IgD-negative memory B cell (primary cell): ENCODE measurements around the gene CELSR1. TPM values are rescaled to one million over a fixed set of nuclear protein-coding genes. Genes with fewer than 3 reads are reported as not detected.
A peak's percentile ranks its signal among the peaks of the same experiment; 100 is the strongest.
"Not testable (repeated sequence)": the region's sequence is repeated elsewhere in the genome, so short reads cannot be mapped to it uniquely, and the experiment has no call there.

Experiments used
- H3K27ac Mint-ChIP-seq, 3 donors: one replicate each; pipeline ENCODE4 v1.8.0; 2020 to 2022; ENCODE audit warnings: mild to moderate bottlenecking in 3 of 3, mixed read lengths in 3 of 3, moderate library complexity in 1 of 3
- H3K27me3 Mint-ChIP-seq: one replicate; pipeline ENCODE4 v1.8.0; 2021; ENCODE audit warnings: mixed read lengths
- H3K36me3 Mint-ChIP-seq: one replicate; pipeline ENCODE4 v1.8.0; 2020; ENCODE audit warnings: mild to moderate bottlenecking, mixed read lengths
- H3K4me1 Mint-ChIP-seq, 3 donors: one replicate each; pipeline ENCODE4 v1.8.0; 2020 to 2022; ENCODE audit warnings: mixed read lengths in 3 of 3, mild to moderate bottlenecking in 1 of 3
- H3K4me3 Mint-ChIP-seq, 4 donors: one replicate each; pipeline ENCODE4 v1.8.0; 2020 to 2022; ENCODE audit warnings: mild to moderate bottlenecking in 4 of 4, mixed read lengths in 4 of 4, moderate library complexity in 3 of 4
- H3K9me3 Mint-ChIP-seq, 3 donors: one replicate each; pipeline ENCODE4 v1.8.0; 2020 to 2021; ENCODE audit warnings: mixed read lengths in 3 of 3, mild to moderate bottlenecking in 1 of 3
- polyA plus RNA-seq: library from polyadenylated mRNA; unstranded; fragments of 300-500 nt; fragmentation: Illumina TruSeq; gene quantifications from one replicate; pipeline ENCODE4 v1.2.3, GENCODE V29; 2021

The CELSR1 gene
- polyA plus RNA-seq, 1 donor from 2014 or later: 5.2 TPM

DNA sequence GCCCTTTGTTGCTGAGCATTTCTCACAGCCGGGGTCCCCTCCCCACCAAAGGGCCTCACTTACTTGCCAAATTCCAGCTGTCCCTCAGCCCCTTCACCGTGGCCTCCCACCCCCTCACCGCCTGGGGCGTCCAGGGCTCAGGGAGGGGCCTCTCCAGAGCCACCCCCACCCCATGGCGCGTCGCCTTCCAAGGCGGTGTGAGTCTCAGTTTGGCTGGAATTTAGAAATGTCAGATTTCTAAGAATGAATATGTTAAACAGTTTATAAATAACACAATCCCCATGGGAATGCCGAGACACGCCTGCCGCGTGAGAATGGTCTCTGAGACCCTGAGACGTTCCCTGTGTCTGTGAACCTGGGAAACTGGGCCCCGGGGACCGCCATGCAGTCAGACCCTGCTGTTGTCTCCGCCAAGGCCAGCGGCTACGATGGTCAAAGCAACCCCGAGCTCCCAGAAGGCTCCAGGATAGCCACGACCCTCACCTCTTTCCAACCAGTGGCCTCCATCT, 28.9 kb downstream of the CELSR1 start:
- H3K27ac Mint-ChIP-seq: no peak overlapping the region
- peaks cover 9 to 16% (median 10%) of the 10 kb centered on the region in 3 donors for H3K4me1 Mint-ChIP-seq
- no peaks in the 10 kb centered on the region for H3K9me3 Mint-ChIP-seq
- H3K36me3 Mint-ChIP-seq: no peaks in the 10 kb centered on the region
- peaks cover 23% of the 10 kb centered on the region for H3K27me3 Mint-ChIP-seq
- H3K4me3 Mint-ChIP-seq: no peak overlapping the region

DNA sequence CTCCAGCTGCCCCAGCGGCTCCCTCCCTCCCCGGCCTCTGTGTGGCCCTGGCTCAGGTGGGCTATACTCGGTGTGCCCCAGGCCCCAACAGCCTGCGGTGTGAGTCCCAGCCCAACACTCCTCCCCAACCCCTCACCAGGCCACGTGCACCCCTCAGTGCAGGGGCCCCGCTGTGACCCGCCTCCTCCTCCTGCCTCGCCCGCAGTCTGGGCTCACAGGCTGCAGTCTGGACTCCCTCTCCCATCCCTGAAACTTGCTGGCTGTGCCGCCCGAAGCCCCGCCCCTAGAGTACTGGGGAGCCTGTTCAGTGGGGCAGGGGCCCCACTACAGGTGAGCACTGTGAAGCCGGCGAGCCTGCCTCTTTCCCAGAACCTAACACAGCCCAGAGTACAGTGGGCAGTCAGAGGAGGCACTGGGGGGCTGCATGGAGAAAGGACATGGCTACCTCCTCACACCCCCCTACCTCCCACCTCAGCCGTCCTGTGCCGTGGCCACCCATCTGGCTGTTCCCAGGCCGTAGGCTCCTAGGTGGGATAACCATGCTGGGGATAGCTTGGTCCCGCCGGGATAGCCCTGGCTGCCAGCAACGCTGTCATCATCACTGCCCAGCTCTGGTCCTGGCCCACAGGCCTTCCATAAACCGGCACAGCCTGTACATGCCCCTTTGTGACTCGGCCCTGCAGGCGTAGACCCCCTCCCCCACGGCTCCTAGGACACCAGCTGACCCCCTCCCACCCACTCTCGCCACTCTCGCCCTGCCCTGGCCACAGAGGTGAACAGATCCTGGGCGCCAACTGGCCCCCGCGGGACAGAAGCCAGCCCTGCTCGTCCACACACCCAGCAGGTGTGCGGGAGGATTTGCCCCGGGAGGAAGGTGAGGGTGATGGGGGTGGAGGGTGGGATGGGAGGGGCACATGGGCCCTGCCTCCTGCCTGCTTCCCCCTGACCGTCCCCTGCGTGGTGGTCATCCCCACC, 29.7 kb downstream of the CELSR1 start:
- Mint-ChIP-seq H3K27me3 (peaks cover 25% of the 10 kb centered on the region), H3K4me1 (peaks cover 13 to 20% (median 14%) of the 10 kb centered on the region in 3 donors), H3K4me3 (no peak overlapping the region), H3K9me3 (no peaks in the 10 kb centered on the region), H3K36me3 (no peaks in the 10 kb centered on the region), H3K27ac (no peak overlapping the region)

DNA sequence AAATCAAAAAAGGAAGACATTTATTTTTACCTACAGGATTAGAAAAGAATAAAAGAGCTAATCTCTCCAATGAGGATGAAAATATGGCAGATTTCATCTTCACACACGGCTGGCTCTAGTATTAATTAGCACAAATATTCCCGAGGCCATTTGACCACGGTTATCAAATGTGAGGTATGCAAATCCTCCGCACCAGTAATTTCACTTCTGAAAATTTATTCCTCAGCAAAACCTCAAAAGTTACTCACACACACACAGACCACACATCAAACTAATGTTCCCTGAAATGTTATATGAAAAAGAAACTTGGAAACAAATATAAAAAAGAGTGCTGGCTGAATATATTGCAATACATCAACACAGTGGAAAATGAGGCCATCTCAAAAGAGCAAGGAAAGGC, 32.8 kb downstream of the CELSR1 start:
- peaks cover 34% of the 10 kb centered on the region for H3K27me3 Mint-ChIP-seq
- H3K36me3 Mint-ChIP-seq: no peaks in the 10 kb centered on the region
- no peak overlapping the region for H3K4me3 Mint-ChIP-seq
- H3K9me3 Mint-ChIP-seq: no peaks in the 10 kb centered on the region
- no peak overlapping the region for H3K27ac Mint-ChIP-seq
- H3K4me1 Mint-ChIP-seq: peaks cover 14 to 20% (median 15%) of the 10 kb centered on the region in 3 donors

DNA sequence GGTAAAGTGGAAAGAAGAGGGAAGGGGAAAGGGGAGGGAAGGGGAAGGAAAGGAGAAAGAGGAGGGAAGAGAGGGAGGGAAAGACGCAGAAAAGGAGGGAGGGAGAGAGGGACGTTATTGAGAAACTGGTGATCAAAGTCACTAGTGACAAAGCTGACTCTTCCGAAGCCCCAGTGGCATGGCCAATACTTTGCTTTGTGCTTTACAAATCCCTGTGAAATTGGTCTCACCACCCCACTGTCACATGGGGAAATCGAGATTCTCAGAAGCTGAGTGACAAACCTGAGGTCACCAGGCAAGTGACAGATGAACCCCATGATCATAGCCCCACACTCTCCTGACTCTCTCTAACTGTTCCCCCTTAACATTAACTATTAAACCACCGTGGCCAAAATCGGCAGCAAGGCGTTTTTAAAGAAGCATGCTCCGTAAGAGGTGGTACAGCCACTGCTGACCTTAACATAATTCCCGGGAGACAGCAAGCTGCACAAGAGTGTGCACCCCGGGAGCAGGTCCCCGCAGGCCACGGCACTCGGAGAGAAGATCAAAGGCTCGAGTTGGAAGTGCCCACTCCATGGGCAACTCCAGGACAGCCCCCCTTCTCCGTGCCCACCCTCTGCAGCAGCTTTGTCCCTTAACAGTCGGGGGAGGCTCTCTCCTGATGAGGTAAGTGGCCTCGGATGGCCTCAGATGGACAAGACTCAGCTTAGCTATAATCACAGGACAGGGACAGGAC, 34.8 kb downstream of the CELSR1 start:
- Mint-ChIP-seq H3K4me1 (peaks cover 14 to 20% (median 15%) of the 10 kb centered on the region in 3 donors), H3K9me3 (no peaks in the 10 kb centered on the region), H3K4me3 (no peak overlapping the region), H3K27ac (no peak overlapping the region), H3K36me3 (no peaks in the 10 kb centered on the region), H3K27me3 (peaks cover 37% of the 10 kb centered on the region)

DNA sequence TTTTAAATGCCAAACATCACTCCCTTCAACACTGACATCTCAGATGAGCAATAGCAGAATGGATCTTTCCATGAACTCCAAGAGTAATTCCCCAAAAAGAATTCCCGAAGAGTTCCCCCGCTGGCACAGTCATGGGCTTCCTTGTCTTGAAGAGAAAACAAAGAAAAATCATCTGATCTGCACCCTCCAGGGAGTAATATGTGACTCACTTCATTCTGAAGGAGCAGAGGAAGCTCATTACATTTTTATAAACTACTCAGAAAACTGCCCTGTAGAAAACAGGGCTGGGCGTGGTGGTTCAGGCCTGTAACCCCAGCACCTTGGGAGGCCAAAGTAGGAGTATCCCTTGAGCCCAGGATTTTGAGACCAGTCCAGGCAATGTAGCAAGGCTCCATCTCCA, 35.7 kb downstream of the CELSR1 start:
- no peaks in the 10 kb centered on the region for H3K36me3 Mint-ChIP-seq
- H3K4me1 Mint-ChIP-seq: peaks cover 12 to 17% (median 14%) of the 10 kb centered on the region in 3 donors
- peaks cover 37% of the 10 kb centered on the region for H3K27me3 Mint-ChIP-seq
- H3K27ac Mint-ChIP-seq: peak overlapping the region in 1 of 3 donors; percentile 53
- H3K4me3 Mint-ChIP-seq: no peak overlapping the region
- H3K9me3 Mint-ChIP-seq: no peaks in the 10 kb centered on the region

DNA sequence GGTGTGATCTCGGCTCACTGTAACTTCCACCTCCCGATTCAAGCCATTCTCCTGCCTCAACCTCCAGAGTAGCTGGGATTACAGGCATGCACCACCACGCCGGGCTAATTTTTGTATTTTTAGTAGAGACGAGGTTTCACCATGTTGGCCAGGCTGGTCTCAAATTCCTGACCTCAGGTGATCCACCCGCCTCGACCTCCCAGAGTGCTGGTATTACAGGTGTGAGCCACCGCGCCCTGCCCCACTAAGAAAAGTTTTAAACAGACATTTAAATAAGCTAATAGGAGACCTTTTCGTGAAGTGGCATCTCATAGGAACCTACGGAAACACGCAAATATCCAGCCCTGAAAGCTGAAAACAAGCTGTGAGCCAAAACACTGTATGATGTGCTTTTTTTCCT, 36.2 kb downstream of the CELSR1 start:
- H3K4me3 Mint-ChIP-seq, H3K36me3 Mint-ChIP-seq, H3K27ac Mint-ChIP-seq, H3K9me3 Mint-ChIP-seq: not testable (repeated sequence)
- Mint-ChIP-seq H3K4me1 (peaks cover 8 to 13% (median 10%) of the 10 kb centered on the region in 3 donors), H3K27me3 (peaks cover 33% of the 10 kb centered on the region)

DNA sequence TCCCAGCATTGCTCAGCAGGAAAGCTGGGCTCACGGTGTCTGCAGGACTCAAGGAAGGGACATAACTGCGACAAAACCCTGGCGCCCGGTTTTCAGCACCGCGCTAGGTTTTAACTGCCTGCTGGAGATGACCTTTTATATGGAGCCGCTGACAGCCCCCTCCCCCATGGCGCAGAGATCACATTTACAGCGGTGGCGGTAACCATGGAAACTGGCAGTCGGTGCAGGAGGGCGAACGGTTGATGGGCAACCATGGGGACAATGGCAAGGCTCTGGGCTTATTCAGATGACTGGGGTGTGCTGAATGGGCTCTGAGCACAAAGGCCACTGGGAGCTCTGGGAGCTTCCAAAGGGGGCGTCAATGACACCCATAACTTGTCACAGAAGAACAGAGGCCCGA, 37.2 kb downstream of the CELSR1 start:
- no peaks in the 10 kb centered on the region for H3K9me3 Mint-ChIP-seq
- no peaks in the 10 kb centered on the region for H3K36me3 Mint-ChIP-seq
- peaks cover 32% of the 10 kb centered on the region for H3K27me3 Mint-ChIP-seq
- H3K4me1 Mint-ChIP-seq: peaks cover 8 to 13% (median 10%) of the 10 kb centered on the region in 3 donors
- no peak overlapping the region for H3K27ac Mint-ChIP-seq
- H3K4me3 Mint-ChIP-seq: no peak overlapping the region

DNA sequence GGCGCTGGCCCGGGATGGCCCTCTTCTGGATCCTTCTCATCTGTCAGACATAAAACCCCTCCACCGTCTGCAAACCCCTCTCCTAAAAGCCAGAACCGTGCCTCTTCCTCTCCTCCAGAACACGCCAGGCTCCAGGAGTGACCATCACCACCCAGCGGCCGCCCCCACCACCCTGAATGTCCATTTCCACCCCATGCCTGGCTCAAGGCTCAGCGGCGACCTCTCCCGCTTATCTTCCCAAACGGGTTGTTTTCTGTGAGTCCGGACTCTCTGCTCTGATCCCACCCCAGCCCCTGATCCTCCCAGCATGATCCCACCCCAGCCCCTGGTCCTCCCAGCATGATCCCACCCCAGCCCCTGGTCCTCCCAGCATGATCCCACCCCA, 37.6 kb downstream of the CELSR1 start:
- no peak overlapping the region for H3K4me3 Mint-ChIP-seq

DNA sequence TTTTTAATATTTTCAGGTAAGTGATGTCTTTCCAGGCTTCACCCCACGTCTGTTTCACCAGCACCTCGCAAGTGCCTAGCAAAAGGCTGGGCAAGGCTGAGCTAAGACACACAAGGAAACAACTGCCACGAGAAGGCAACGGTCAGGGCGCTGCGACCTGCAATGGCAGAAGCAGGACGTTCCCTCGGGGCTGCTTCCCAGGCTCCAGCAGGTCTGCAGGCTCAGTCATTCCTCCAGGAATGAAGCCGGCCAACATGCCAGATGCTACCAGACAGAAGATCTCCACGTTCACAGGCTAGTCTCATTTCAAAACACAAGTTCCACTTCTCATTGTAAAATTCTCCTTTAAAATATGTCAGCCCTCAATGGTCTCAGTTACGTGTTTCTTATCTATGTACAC, 45.5 kb downstream of the CELSR1 start:
- H3K27me3 Mint-ChIP-seq: peaks cover 16% of the 10 kb centered on the region
- no peaks in the 10 kb centered on the region for H3K4me1 Mint-ChIP-seq
- no peak overlapping the region for H3K4me3 Mint-ChIP-seq
- no peak overlapping the region for H3K27ac Mint-ChIP-seq
- no peaks in the 10 kb centered on the region for H3K9me3 Mint-ChIP-seq
- H3K36me3 Mint-ChIP-seq: no peaks in the 10 kb centered on the region

More for the DNA sequence above, 37.6 kb downstream of the CELSR1 start:
- H3K9me3 Mint-ChIP-seq: no peaks in the 10 kb centered on the region
- no peak overlapping the region for H3K27ac Mint-ChIP-seq
- no peaks in the 10 kb centered on the region for H3K36me3 Mint-ChIP-seq
- H3K27me3 Mint-ChIP-seq: peaks cover 31% of the 10 kb centered on the region
- H3K4me1 Mint-ChIP-seq: peaks cover 7 to 11% (median 10%) of the 10 kb centered on the region in 3 donors

DNA sequence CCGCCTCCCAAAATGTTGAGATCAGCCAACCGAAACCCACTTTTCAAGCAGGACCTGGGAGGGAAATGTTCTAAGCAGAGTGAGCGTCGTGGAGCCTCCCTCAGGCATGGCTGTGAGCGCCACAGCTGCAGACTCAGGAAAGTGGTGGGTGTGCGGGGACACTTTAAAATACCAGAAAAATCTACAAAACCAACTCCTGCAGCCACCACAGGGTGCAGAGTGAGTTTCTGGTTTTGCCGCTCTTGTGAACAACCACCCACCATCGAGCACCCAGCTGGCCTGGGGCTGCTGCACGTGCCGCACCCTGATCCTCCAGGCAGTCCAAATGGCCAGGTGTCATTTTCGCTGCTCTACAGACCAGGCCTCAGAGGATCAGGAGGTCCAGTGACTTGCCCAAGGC, 46.9 kb downstream of the CELSR1 start:
- Mint-ChIP-seq H3K36me3 (no peaks in the 10 kb centered on the region), H3K4me3 (no peak overlapping the region), H3K27ac (no peak overlapping the region), H3K9me3 (no peaks in the 10 kb centered on the region), H3K27me3 (peaks cover 16% of the 10 kb centered on the region), H3K4me1 (no peaks in the 10 kb centered on the region)

DNA sequence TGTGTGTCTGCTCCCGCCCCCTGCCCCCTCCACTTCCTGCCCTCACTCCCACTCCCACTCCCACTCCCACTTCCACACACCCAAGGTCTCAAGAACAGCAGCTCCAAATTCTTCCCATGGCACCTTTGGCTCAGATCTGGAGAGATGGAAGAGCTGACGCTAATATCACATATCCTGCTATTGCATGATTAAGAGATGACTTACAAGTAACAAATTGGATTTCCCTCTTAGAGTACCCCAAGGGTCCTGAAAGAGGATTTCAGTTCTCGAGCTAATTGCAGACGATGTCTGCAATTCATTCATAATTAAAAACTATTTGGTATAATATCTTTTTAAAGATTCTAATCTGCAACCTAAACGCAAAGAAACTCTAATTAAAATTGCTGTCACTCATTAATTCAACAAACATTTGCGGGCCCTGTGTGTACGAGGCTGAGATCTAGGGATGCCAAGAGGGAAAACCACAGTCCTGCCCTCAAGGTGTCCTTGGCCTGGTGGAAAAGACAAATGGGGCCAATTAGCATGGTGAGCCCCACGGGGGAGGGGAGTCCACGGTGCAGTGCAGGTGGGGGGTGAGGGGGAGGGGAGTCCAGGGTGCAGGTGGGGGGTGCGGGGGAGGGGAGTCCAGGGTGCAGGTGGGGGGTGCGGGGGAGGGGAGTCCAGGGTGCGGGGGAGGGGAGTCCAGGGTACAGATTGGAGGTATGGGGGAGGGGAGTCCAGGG, 50.3 kb downstream of the CELSR1 start:
- Mint-ChIP-seq H3K4me1 (peaks cover 0 to 3% (median 0%) of the 10 kb centered on the region in 3 donors), H3K27ac (no peak overlapping the region), H3K4me3 (no peak overlapping the region), H3K9me3 (peaks cover 0 to 2% (median 0%) of the 10 kb centered on the region in 3 donors), H3K36me3 (peaks cover 3% of the 10 kb centered on the region), H3K27me3 (peaks cover 17% of the 10 kb centered on the region)

DNA sequence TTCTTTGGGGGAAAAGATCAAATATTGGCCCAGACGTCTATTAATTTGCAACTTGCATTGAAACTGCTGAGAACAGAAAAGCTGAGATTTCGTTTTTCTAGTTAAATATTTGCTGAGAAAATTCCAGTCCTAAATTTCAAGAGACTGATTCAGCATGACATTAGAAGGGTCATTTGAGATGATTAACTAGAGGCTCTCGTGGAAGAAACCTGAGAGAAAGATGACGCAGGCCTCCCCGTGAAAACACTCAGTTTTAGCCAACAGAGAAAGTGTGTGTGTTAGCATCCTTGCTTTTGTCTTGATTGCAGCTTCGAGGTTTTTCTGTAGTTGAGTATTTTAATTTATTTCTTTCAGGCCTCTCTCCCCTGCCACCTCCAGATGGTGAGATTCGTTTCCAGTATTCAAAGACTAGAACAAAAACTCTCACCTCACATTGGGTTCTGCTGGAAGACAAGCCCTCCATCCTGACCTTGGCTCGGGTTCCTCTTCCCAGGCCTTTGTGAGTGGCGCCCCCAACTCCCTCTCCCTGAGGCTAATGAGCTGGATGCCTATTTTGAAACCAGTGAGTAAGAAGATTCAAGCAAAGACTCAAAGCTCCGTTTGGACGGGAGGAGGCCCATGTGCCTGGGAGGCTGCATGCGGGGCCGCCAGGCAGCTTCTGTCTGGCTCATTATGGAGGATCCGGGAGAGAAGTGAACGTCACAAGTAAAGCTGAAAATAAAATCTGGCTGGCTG, 52.4 kb downstream of the CELSR1 start:
- Mint-ChIP-seq H3K36me3 (peaks cover 3% of the 10 kb centered on the region), H3K27ac (no peak overlapping the region), H3K4me3 (no peak overlapping the region), H3K4me1 (peaks cover 0 to 7% (median 0%) of the 10 kb centered on the region in 3 donors), H3K9me3 (peaks cover 0 to 2% (median 0%) of the 10 kb centered on the region in 3 donors), H3K27me3 (peaks cover 21% of the 10 kb centered on the region)

DNA sequence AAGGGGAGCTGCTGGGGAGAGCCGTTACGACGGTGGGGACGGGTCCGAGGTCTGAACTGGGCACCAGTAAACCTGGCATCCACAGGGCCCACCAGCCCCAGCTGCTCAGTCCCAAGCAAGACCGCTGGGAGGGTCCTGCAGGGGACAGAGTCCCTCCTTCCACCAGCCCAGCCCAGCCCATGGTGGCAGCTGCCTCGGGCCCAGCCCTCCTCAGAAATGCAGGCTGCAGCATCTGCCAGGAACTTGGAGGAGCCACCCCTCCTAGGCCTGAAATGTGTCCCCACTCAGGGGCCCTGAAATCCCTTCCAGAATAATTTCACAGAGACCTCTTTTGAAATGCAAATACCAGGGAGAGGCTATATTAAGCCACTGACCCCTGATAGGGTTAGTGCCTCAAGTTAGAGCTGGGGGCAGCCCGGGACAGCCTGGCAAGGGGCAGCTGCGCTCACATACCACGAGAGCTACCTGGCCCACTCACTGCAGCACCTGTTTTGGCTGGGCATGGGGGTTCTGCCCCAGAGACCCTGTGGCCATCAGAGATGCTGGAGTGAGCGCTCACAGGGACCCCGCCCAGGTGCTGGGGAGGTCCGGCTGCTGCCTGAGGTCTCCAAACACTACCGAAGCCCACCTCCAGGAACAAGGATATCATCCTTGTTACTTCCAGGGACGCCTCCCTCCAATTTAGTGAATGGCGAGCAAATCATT, 53.1 kb downstream of the CELSR1 start:
- peaks cover 3% of the 10 kb centered on the region for H3K36me3 Mint-ChIP-seq
- H3K4me1 Mint-ChIP-seq: peaks cover 0 to 9% (median 0%) of the 10 kb centered on the region in 3 donors
- H3K4me3 Mint-ChIP-seq: no peak overlapping the region
- H3K27me3 Mint-ChIP-seq: peaks cover 21% of the 10 kb centered on the region
- no peak overlapping the region for H3K27ac Mint-ChIP-seq
- H3K9me3 Mint-ChIP-seq: peaks cover 0 to 2% (median 0%) of the 10 kb centered on the region in 3 donors
